ENCODE results near the gene PTPRD.

- TF ChIP-seq CTCF (IDR thresholded peaks at IDR 0.05) = no peak
- no peak for TF ChIP-seq EZH2phosphoT487 (IDR thresholded peaks at IDR 0.05)
Measured at GRCh38 chr9:10661376-10661775, 48.6 kb upstream of the PTPRD start.

Measured in neural progenitor cell (in vitro differentiated cells).